Left ventricle myocardium inferior (tissue), 1 donor: ENCODE measurements around the gene CIB1. TPM values are rescaled to one million over a fixed set of nuclear protein-coding genes. Genes with fewer than 3 reads are reported as not detected.

ENCODE experiments used
- DNase-seq: peaks from one replicate; pipeline ENCODE4 v3.0.0-alpha.2; 2020
- H3K27ac ChIP-seq: fragments of 200-600 bp; replicated peaks from 2 replicates; pipeline ENCODE4 v1.8.0; 2021
- H3K27me3 ChIP-seq: fragments of 200-600 bp; 2 replicates; pipeline ENCODE4 v1.8.0; 2021; ENCODE audit warnings: low read depth
- H3K36me3 ChIP-seq: fragments of 200-600 bp; 2 replicates; pipeline ENCODE4 v1.8.0; 2021
- H3K4me1 ChIP-seq: fragments of 200-600 bp; 2 replicates; pipeline ENCODE4 v1.8.0; 2021
- H3K4me3 ChIP-seq: fragments of 200-600 bp; 2 replicates; pipeline ENCODE4 v1.8.0; 2021; ENCODE audit warnings: mild to moderate bottlenecking, moderate library complexity
- H3K9me3 ChIP-seq: fragments of 200-600 bp; replicated peaks from 2 replicates; pipeline ENCODE4 v1.8.0; 2021
- CTCF ChIP-seq: fragments of 200-600 bp; IDR thresholded peaks from 2 replicates; pipeline ENCODE4 v1.8.0; 2021; ENCODE audit warnings: antibody characterized with exemption, mild to moderate bottlenecking, borderline replicate concordance
- intact Hi-C: fragments of 100-400 bp; cut with micrococcal nuclease; formaldehyde crosslinking; loops from one replicate; pipeline ENCODE4 v1.11.0; 2022
- total RNA-seq: library from RNA; stranded (reverse); fragmentation: NEBNext Ultra II Directional; extraction: Animal tissue kit (Norgen Biotek cat#: 25700); gene quantifications from one replicate; pipeline ENCODE4 v1.2.1, GENCODE V29; 2021
- donor health status: DM: no; HTN: yes; CAD: no; lungs with severe emphysema.

Gene CIB1
- total RNA-seq, 1 donor from 2014 or later = 69.6 TPM

GRCh38 chr15:90211440-90212143 lies 22.1 kb downstream of the CIB1 start:
- intact Hi-C loops = no loop called here
- Histone ChIP-seq H3K4me3 (no peak overlapping the region), H3K27ac (no peak overlapping the region), H3K36me3 (peaks cover 4% of the 10 kb centered on the region), H3K27me3 (no peaks in the 10 kb centered on the region), H3K9me3 (no peaks in the 10 kb centered on the region), H3K4me1 (peaks cover 54% of the 10 kb centered on the region)
- no peak for DNase-seq
- no peak for TF ChIP-seq CTCF

- no peak for TF ChIP-seq CTCF
- Histone ChIP-seq H3K36me3 (peaks cover 4% of the 10 kb centered on the region), H3K27me3 (no peaks in the 10 kb centered on the region), H3K27ac (no peak overlapping the region), H3K4me1 (peaks cover 60% of the 10 kb centered on the region), H3K9me3 (no peaks in the 10 kb centered on the region), H3K4me3 (no peak overlapping the region)
- DNase-seq = no peak
- intact Hi-C loops = no loop called here
These were observed 22.7 kb downstream of the CIB1 start for GRCh38 chr15:90211009-90211408.

GRCh38 chr15:90210593-90210992 lies 23.1 kb downstream of the CIB1 start:
- DNase-seq = peak; percentile 47
- TF ChIP-seq CTCF = no peak
- Histone ChIP-seq H3K4me1 (peaks cover 64% of the 10 kb centered on the region), H3K27me3 (no peaks in the 10 kb centered on the region), H3K27ac (no peak overlapping the region), H3K36me3 (peaks cover 4% of the 10 kb centered on the region), H3K9me3 (no peaks in the 10 kb centered on the region), H3K4me3 (no peak overlapping the region)
- intact Hi-C loops = no loop called here

- H3K27me3 ChIP-seq = no peaks in the 10 kb centered on the region
- H3K9me3 ChIP-seq = no peaks in the 10 kb centered on the region
- no peak for TF ChIP-seq CTCF
- no peak overlapping the region for H3K4me3 ChIP-seq
- peaks cover 4% of the 10 kb centered on the region for H3K36me3 ChIP-seq
- intact Hi-C loops = no loop called here
- DNase-seq = no peak
- no peak overlapping the region for H3K27ac ChIP-seq
- H3K4me1 ChIP-seq = peaks cover 74% of the 10 kb centered on the region
These were observed 24.1 kb downstream of the CIB1 start for GRCh38 chr15:90209591-90209990.

- no peak for DNase-seq
- no peak for TF ChIP-seq CTCF
- H3K27ac ChIP-seq = no peak overlapping the region
- H3K9me3 ChIP-seq = no peaks in the 10 kb centered on the region
- peaks cover 83% of the 10 kb centered on the region for H3K4me1 ChIP-seq
- no peaks in the 10 kb centered on the region for H3K27me3 ChIP-seq
- H3K4me3 ChIP-seq = no peak overlapping the region
- peaks cover 4% of the 10 kb centered on the region for H3K36me3 ChIP-seq
- intact Hi-C loops = no loop called here
These were observed 25.4 kb downstream of the CIB1 start for GRCh38 chr15:90208356-90208755.
